B cell (primary cell): ENCODE data around the gene VSTM2A. TPM values are rescaled to one million over a fixed set of nuclear protein-coding genes. Genes with fewer than 3 reads are reported as not detected.

Experiments used
- ATAC-seq: fragments of 200-7000 bp; cut with Tn5 transposase; one replicate; pipeline ENCODE4 v1.10.0; 2021; ENCODE audit warnings: low read depth, mild to moderate bottlenecking, moderate number of reproducible peaks, moderate library complexity
- CTCF ChIA-PET: fragments of 350-600 bp; sonication (Branson Sonifier 250); formaldehyde crosslinking; loops from one replicate; lab custom pipeline; 2021; ENCODE audit warnings: antibody characterized with exemption, inconsistent platforms; lab: Charles Lee
- POLR2A ChIA-PET: fragments of 350-600 bp; sonication (Branson Sonifier 250); formaldehyde crosslinking; loops from one replicate; lab custom pipeline; 2021; ENCODE audit warnings: antibody characterized with exemption; lab: Charles Lee
- DNase-seq: peaks from one replicate; pipeline ENCODE4 v3.0.0; 2013
- H2AFZ ChIP-seq: 2 replicates; pipeline ENCODE4 v1.6.1; 2012; ENCODE audit warnings: mild to moderate bottlenecking, low read depth, low read length; ENCODE audit not compliant: insufficient read depth, poor library complexity, severe bottlenecking
- H3K27ac ChIP-seq, 2 donors: 1 replicate in 1 of 2; 2 replicates in 1 of 2; pipeline ENCODE4 v1.5.1; 2012 to 2013; ENCODE audit warnings: low read length in 2 of 2, mild to moderate bottlenecking in 2 of 2, moderate library complexity in 1 of 2
- H3K27me3 ChIP-seq, 4 experiments: fragments of 200-600 bp in 1 of 4; sonication (generic) in 1 of 4; replicated peaks in 1 of 4; 1 replicate in 2 of 4; 2 replicates in 2 of 4; pipeline versions ENCODE4 v1.6.1 to v1.7.0; 2013 to 2016; ENCODE audit warnings: low read length in 3 of 4, mild to moderate bottlenecking in 2 of 4, mixed read lengths in 1 of 4, moderate library complexity in 1 of 4; ENCODE audit not compliant: insufficient read depth in 4 of 4, control insufficient read depth in 3 of 4; ENCODE audit errors: control extremely low read depth in 1 of 4
- H3K36me3 ChIP-seq, 2 experiments: replicated peaks in 1 of 2; 1 replicate in 1 of 2; 2 replicates in 1 of 2; pipeline versions ENCODE4 v1.6.1 to v1.7.1; 2013; ENCODE audit warnings: low read length in 1 of 2; ENCODE audit not compliant: insufficient read depth in 2 of 2, control insufficient read depth in 1 of 2; ENCODE audit errors: control extremely low read depth in 1 of 2, extremely low read depth in 1 of 2
- H3K4me1 ChIP-seq, 2 donors: fragments of 200-600 bp in 1 of 2; sonication (generic) in 1 of 2; 1 replicate in 1 of 2; 2 replicates in 1 of 2; pipeline versions ENCODE4 v1.5.1 to v1.6.1; 2013 to 2017; ENCODE audit warnings: low read length in 2 of 2; ENCODE audit not compliant: control insufficient read depth in 2 of 2, insufficient read depth in 2 of 2
- H3K4me2 ChIP-seq: replicated peaks from 2 replicates; pipeline ENCODE3; 2012; ENCODE audit warnings: mild to moderate bottlenecking, low read depth, low read length; ENCODE audit not compliant: poor library complexity, severe bottlenecking
- H3K4me3 ChIP-seq, 5 experiments: fragments of 200-600 bp in 1 of 5; sonication (generic) in 1 of 5; 1 replicate in 3 of 5; 2 replicates in 2 of 5; pipeline versions ENCODE4 v1.5.1 to v1.7.0; 2011 to 2016; ENCODE audit warnings: low read length in 4 of 5, mild to moderate bottlenecking in 4 of 5, low read depth in 2 of 5, control low read depth in 1 of 5, moderate library complexity in 1 of 5; ENCODE audit not compliant: insufficient read depth in 1 of 5; ENCODE audit errors: control extremely low read depth in 1 of 5, extremely low read depth in 1 of 5
- H3K79me2 ChIP-seq: fragments of 200-600 bp; sonication (generic); one replicate; pipeline ENCODE4 v1.6.0; 2016; ENCODE audit warnings: low read length; ENCODE audit not compliant: control insufficient read depth, insufficient read depth
- H3K9ac ChIP-seq: fragments of 200-600 bp; sonication (generic); 2 replicates; pipeline ENCODE4 v1.6.1; 2017; ENCODE audit warnings: mild to moderate bottlenecking, low read length, moderate library complexity
- H3K9me3 ChIP-seq, 3 donors: one replicate each; pipeline versions ENCODE4 v1.6.1 to v1.7.1; 2013; ENCODE audit warnings: low read length in 2 of 3; ENCODE audit not compliant: control insufficient read depth in 2 of 3, insufficient read depth in 1 of 3; ENCODE audit errors: control extremely low read depth in 1 of 3
- H4K20me1 ChIP-seq: 2 replicates; pipeline ENCODE4 v1.6.0; 2012; ENCODE audit warnings: mild to moderate bottlenecking, low read length; ENCODE audit not compliant: insufficient read depth, control insufficient read depth, poor library complexity, severe bottlenecking
- H3K27ac Mint-ChIP-seq: one replicate; pipeline ENCODE4 v1.8.0; 2021; ENCODE audit warnings: mixed read lengths
- H3K27me3 Mint-ChIP-seq: one replicate; pipeline ENCODE4 v1.8.0; 2021; ENCODE audit warnings: mixed read lengths
- H3K4me1 Mint-ChIP-seq: one replicate; pipeline ENCODE4 v1.8.0; 2021; ENCODE audit warnings: mixed read lengths
- H3K4me3 Mint-ChIP-seq: one replicate; pipeline ENCODE4 v1.8.0; 2021; ENCODE audit warnings: mixed read lengths
- H3K9me3 Mint-ChIP-seq: one replicate; pipeline ENCODE4 v1.8.0; 2022; ENCODE audit warnings: mixed read lengths; ENCODE audit not compliant: insufficient read depth
- EZH2 ChIP-seq: IDR thresholded peaks from 2 replicates; pipeline ENCODE4 v1.6.1; 2012; ENCODE audit warnings: borderline replicate concordance, low read depth, mild to moderate bottlenecking, moderate library complexity, low read length; ENCODE audit not compliant: insufficient read depth, poor library complexity, severe bottlenecking
- whole genome bisulfite sequencing: methylation state at CpG from one replicate; pipeline ENCODE4 v1.1.5; 2013; ENCODE audit warnings: missing lambda C conversion rate; ENCODE audit not compliant: insufficient coverage; 5-methylcytosine and 5-hydroxymethylcytosine counted together
- intact Hi-C: fragments of 100-400 bp; cut with micrococcal nuclease; formaldehyde crosslinking; loops from one replicate; pipeline ENCODE4 v1.10.0; 2022
- polyA plus RNA-seq: library from polyadenylated mRNA; depleted of rRNA; stranded (reverse); fragments of >200 nt; gene quantifications from 2 replicates; pipeline ENCODE4 v1.2.3, GENCODE V29; 2012
- total RNA-seq, 2 donors: library from RNA; stranded (reverse); fragments of 120-200 nt in 1 of 2; gene quantifications; 1 replicate in 1 of 2; 2 replicates in 1 of 2; pipeline versions ENCODE4 v1.2.3 to v1.2.4, GENCODE V29; 2013 to 2022
- TF ChIP-seq, protein P1 (sequence below): fragments of 200-600 bp; IDR thresholded peaks from one replicate; pipeline ENCODE4 v1.8.0; 2022; ENCODE audit warnings: antibody characterized with exemption, mild to moderate bottlenecking

The VSTM2A gene
- total and polyA plus RNA-seq, 2 donors (not counting 1 experiment from before 2014, with no cell fraction given) = not detected

GRCh38 chr7:54546081-54546985, 4.2 kb downstream of the VSTM2A start:
- no peak overlapping the region for H3K9ac ChIP-seq
- TF ChIP-seq EZH2 = no peak
- TF ChIP-seq, protein P1, sequence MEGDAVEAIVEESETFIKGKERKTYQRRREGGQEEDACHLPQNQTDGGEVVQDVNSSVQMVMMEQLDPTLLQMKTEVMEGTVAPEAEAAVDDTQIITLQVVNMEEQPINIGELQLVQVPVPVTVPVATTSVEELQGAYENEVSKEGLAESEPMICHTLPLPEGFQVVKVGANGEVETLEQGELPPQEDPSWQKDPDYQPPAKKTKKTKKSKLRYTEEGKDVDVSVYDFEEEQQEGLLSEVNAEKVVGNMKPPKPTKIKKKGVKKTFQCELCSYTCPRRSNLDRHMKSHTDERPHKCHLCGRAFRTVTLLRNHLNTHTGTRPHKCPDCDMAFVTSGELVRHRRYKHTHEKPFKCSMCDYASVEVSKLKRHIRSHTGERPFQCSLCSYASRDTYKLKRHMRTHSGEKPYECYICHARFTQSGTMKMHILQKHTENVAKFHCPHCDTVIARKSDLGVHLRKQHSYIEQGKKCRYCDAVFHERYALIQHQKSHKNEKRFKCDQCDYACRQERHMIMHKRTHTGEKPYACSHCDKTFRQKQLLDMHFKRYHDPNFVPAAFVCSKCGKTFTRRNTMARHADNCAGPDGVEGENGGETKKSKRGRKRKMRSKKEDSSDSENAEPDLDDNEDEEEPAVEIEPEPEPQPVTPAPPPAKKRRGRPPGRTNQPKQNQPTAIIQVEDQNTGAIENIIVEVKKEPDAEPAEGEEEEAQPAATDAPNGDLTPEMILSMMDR = no peak
- H3K4me1 ChIP-seq = no peaks in the 10 kb centered on the region
- POLR2A ChIA-PET = no interaction called here
- DNase-seq (no peak), ATAC-seq (no peak)
- no peak overlapping the region for H3K27ac Mint-ChIP-seq
- no peak overlapping the region for H3K4me3 ChIP-seq
- H3K4me3 Mint-ChIP-seq = no peak overlapping the region
- H3K36me3 ChIP-seq = no peaks in the 10 kb centered on the region
- H3K27me3 ChIP-seq = peaks cover 0 to 30% (median 9%) of the 10 kb centered on the region in 4 experiments
- no peak overlapping the region for H3K4me2 ChIP-seq
- no peak overlapping the region for H3K27ac ChIP-seq
- H3K27me3 Mint-ChIP-seq = peaks cover 31% of the 10 kb centered on the region
- H3K79me2 ChIP-seq = no peaks in the 10 kb centered on the region
- 5% methylated on average over 65 of the region's 80 CpGs for whole genome bisulfite sequencing
- intact Hi-C loops = no loop called here
- no peaks in the 10 kb centered on the region for H4K20me1 ChIP-seq
- H2AFZ ChIP-seq = no peak overlapping the region
- peaks cover 2% of the 10 kb centered on the region for H3K9me3 Mint-ChIP-seq
- CTCF ChIA-PET = no interaction called here
- H3K9me3 ChIP-seq = peaks cover 0 to 13% (median 0%) of the 10 kb centered on the region in 3 donors
- no peaks in the 10 kb centered on the region for H3K4me1 Mint-ChIP-seq

- intact Hi-C loops = no loop called here
- Histone ChIP-seq H3K27me3 (peaks cover 0 to 30% (median 9%) of the 10 kb centered on the region in 4 experiments), H3K36me3 (no peaks in the 10 kb centered on the region), H3K4me3 (no peak overlapping the region), H2AFZ (no peak overlapping the region), H4K20me1 (no peaks in the 10 kb centered on the region), H3K27ac (no peak overlapping the region), H3K79me2 (no peaks in the 10 kb centered on the region), H3K4me1 (no peaks in the 10 kb centered on the region), H3K9me3 (peaks cover 0 to 13% (median 0%) of the 10 kb centered on the region in 3 donors), H3K4me2 (no peak overlapping the region), H3K9ac (no peak overlapping the region)
- H3K4me3 Mint-ChIP-seq = no peak overlapping the region
- no peak for DNase-seq
- CTCF ChIA-PET = no interaction called here
- H3K27ac Mint-ChIP-seq = no peak overlapping the region
- peaks cover 24% of the 10 kb centered on the region for H3K27me3 Mint-ChIP-seq
- POLR2A ChIA-PET = no interaction called here
- no peaks in the 10 kb centered on the region for H3K4me1 Mint-ChIP-seq
- H3K9me3 Mint-ChIP-seq = no peaks in the 10 kb centered on the region
- no peak for TF ChIP-seq EZH2
- 5% methylated on average over 10 of the region's 15 CpGs for WGBS
- ATAC-seq = no peak
Observed at GRCh38 chr7:54546986-54547314, 4.8 kb downstream of the VSTM2A start.
